ENCODE measurements around the gene ZFR2. TPM values are rescaled to one million over a fixed set of nuclear protein-coding genes. Genes with fewer than 3 reads are reported as not detected.

ZFR2 gene
- total and polyA plus RNA-seq, 10 of the 15 experiments (the other 5 are each of a cell fraction or from before 2014, with no cell fraction given), result 0.18 TPM; not detected in 9

DNA sequence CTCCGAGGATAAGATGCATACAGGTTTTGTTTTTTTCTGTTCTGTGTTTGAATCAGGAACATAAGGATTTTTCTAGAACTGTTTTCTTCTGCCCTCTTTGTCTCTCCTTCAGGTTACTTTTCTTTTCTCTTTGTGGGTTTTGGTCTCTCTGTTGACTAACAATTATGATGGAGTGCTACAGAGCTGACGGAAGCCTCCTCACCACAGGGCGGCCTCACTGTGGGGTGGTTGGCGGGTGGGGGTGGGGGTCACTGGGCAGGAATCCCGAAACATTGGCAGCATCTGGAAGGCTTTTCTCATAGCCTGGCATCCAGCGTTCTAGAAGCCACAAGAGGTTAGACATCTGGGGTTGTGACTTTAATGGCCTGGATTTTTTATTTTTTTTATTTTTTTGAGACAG is 70.7 kb downstream of the ZFR2 start:
- TF ChIP-seq PML (IDR thresholded peaks at IDR 0.05; ENCODE audit: low read length), result no peak
- no peak for TF ChIP-seq NFIC (IDR thresholded peaks at IDR 0.05; ENCODE audit: low read depth, low read length)
- no peak for TF ChIP-seq NRF1 (conservative IDR thresholded peaks at IDR 0.05; ENCODE audit: low read depth, low read length)
- TF ChIP-seq ZNF384 (IDR thresholded peaks at IDR 0.05; ENCODE audit: borderline replicate concordance, low read depth, low read length), result no peak
- TF ChIP-seq, protein P1, sequence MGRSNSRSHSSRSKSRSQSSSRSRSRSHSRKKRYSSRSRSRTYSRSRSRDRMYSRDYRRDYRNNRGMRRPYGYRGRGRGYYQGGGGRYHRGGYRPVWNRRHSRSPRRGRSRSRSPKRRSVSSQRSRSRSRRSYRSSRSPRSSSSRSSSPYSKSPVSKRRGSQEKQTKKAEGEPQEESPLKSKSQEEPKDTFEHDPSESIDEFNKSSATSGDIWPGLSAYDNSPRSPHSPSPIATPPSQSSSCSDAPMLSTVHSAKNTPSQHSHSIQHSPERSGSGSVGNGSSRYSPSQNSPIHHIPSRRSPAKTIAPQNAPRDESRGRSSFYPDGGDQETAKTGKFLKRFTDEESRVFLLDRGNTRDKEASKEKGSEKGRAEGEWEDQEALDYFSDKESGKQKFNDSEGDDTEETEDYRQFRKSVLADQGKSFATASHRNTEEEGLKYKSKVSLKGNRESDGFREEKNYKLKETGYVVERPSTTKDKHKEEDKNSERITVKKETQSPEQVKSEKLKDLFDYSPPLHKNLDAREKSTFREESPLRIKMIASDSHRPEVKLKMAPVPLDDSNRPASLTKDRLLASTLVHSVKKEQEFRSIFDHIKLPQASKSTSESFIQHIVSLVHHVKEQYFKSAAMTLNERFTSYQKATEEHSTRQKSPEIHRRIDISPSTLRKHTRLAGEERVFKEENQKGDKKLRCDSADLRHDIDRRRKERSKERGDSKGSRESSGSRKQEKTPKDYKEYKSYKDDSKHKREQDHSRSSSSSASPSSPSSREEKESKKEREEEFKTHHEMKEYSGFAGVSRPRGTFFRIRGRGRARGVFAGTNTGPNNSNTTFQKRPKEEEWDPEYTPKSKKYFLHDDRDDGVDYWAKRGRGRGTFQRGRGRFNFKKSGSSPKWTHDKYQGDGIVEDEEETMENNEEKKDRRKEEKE (IDR thresholded peaks at IDR 0.05), result no peak
- TF ChIP-seq NR2C1 (IDR thresholded peaks at IDR 0.05), result no peak
- no peak for TF ChIP-seq CBX5 (IDR thresholded peaks at IDR 0.05; ENCODE audit: low read depth)
- TF ChIP-seq FOXM1 (IDR thresholded peaks at IDR 0.05; ENCODE audit: low read depth, low read length), result no peak
- no peak for TF ChIP-seq ZSCAN29 (IDR thresholded peaks at IDR 0.05)
- no peak for TF ChIP-seq SMC3 (IDR thresholded peaks at IDR 0.05; ENCODE audit: borderline replicate concordance, low read length)
- no peak for TF ChIP-seq YY1 (IDR thresholded peaks at IDR 0.05; ENCODE audit: low read depth, low read length)
- TF ChIP-seq, protein P2, sequence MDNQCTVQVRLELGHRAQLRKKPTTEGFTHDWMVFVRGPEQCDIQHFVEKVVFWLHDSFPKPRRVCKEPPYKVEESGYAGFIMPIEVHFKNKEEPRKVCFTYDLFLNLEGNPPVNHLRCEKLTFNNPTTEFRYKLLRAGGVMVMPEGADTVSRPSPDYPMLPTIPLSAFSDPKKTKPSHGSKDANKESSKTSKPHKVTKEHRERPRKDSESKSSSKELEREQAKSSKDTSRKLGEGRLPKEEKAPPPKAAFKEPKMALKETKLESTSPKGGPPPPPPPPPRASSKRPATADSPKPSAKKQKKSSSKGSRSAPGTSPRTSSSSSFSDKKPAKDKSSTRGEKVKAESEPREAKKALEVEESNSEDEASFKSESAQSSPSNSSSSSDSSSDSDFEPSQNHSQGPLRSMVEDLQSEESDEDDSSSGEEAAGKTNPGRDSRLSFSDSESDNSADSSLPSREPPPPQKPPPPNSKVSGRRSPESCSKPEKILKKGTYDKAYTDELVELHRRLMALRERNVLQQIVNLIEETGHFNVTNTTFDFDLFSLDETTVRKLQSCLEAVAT (IDR thresholded peaks at IDR 0.05), result no peak
- TF ChIP-seq, protein P3, sequence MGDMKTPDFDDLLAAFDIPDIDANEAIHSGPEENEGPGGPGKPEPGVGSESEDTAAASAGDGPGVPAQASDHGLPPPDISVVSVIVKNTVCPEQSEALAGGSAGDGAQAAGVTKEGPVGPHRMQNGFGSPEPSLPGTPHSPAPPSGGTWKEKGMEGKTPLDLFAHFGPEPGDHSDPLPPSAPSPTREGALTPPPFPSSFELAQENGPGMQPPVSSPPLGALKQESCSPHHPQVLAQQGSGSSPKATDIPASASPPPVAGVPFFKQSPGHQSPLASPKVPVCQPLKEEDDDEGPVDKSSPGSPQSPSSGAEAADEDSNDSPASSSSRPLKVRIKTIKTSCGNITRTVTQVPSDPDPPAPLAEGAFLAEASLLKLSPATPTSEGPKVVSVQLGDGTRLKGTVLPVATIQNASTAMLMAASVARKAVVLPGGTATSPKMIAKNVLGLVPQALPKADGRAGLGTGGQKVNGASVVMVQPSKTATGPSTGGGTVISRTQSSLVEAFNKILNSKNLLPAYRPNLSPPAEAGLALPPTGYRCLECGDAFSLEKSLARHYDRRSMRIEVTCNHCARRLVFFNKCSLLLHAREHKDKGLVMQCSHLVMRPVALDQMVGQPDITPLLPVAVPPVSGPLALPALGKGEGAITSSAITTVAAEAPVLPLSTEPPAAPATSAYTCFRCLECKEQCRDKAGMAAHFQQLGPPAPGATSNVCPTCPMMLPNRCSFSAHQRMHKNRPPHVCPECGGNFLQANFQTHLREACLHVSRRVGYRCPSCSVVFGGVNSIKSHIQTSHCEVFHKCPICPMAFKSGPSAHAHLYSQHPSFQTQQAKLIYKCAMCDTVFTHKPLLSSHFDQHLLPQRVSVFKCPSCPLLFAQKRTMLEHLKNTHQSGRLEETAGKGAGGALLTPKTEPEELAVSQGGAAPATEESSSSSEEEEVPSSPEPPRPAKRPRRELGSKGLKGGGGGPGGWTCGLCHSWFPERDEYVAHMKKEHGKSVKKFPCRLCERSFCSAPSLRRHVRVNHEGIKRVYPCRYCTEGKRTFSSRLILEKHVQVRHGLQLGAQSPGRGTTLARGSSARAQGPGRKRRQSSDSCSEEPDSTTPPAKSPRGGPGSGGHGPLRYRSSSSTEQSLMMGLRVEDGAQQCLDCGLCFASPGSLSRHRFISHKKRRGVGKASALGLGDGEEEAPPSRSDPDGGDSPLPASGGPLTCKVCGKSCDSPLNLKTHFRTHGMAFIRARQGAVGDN (IDR thresholded peaks at IDR 0.05), result no peak
- TF ChIP-seq, protein P4, sequence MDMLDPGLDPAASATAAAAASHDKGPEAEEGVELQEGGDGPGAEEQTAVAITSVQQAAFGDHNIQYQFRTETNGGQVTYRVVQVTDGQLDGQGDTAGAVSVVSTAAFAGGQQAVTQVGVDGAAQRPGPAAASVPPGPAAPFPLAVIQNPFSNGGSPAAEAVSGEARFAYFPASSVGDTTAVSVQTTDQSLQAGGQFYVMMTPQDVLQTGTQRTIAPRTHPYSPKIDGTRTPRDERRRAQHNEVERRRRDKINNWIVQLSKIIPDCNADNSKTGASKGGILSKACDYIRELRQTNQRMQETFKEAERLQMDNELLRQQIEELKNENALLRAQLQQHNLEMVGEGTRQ (IDR thresholded peaks at IDR 0.05; ENCODE audit: borderline replicate concordance, low read depth, low read length), result no peak
- no peak for TF ChIP-seq IRF4 (IDR thresholded peaks at IDR 0.05; ENCODE audit: low read depth, low read length)
- no peak for TF ChIP-seq KDM1A (IDR thresholded peaks at IDR 0.05; ENCODE audit: borderline replicate concordance)
- no peak for TF ChIP-seq RCOR1 (conservative IDR thresholded peaks at IDR 0.05; ENCODE audit: low read depth, low read length)
- RAD21 ChIA-PET (ENCODE audit: unreplicated experiment), result no interaction called here
- Histone ChIP-seq H3K9ac (ENCODE audit: control insufficient read depth, insufficient read depth, low read length) (no peak overlapping the region), H2AFZ (ENCODE audit: control insufficient read depth, low read depth, low read length) (no peak overlapping the region), H3K27ac (ENCODE audit: control insufficient read depth, insufficient read depth) (no peak overlapping the region), H3K36me3 (ENCODE audit: control insufficient read depth in 2 of 2, insufficient read depth in 2 of 2, low read length in 1 of 2) (no peaks in the 10 kb centered on the region), H3K79me2 (ENCODE audit: control insufficient read depth, insufficient read depth, low read length) (no peaks in the 10 kb centered on the region), H3K27me3 (replicated peaks in 1 of 2; ENCODE audit: control insufficient read depth in 2 of 2, insufficient read depth in 2 of 2, low read length in 1 of 2) (peaks cover 2 to 4% of the 10 kb centered on the region in 2 experiments; a peak in 3 of 4 replicates), H3K4me1 (ENCODE audit: control insufficient read depth, insufficient read depth, low read length) (0 out of 2 replicates have a peak, but pooled peaks cover 4% of the 10 kb centered on the region), H4K20me1 (ENCODE audit: control insufficient read depth, insufficient read depth) (no peaks in the 10 kb centered on the region), H3K4me2 (ENCODE audit: control insufficient read depth, insufficient read depth) (no peak overlapping the region), H3K4me3 (no peak overlapping the region), H3K9me3 (replicated peaks; ENCODE audit: control insufficient read depth, insufficient read depth, low read length) (no peaks in the 10 kb centered on the region; the same call in 1 of the 3 replicates)
- no peak for DNase-seq (ENCODE audit: low read depth, low spot score)
- no peak for FAIRE-seq
- no peak for ATAC-seq
- SMC1A ChIA-PET (ENCODE audit: uncharacterized antibody, unreplicated experiment), result no interaction called here
- in situ Hi-C loops (cut with MboI) (no loop called here), intact Hi-C loops (cut with micrococcal nuclease; ENCODE audit: unreplicated experiment) (no loop called here)
- no TSS peak for BruUV-seq (replicated peaks)
- CTCF ChIA-PET, result interaction anchor here (0.6 kb wide), 2 partner anchors 106 to 357 kb away, joined by 3 read pairs; no protein-coding TSS in a partner anchor
- POLR2A ChIA-PET, result no interaction called here
- whole genome bisulfite sequencing (ENCODE audit: insufficient coverage, insufficient replicate concordance, low lambda C conversion rate, missing lambda C conversion rate), result 31% methylated on average over 6 of the region's 6 CpGs
